ENCODE results near the gene LZTS3.

DNA sequence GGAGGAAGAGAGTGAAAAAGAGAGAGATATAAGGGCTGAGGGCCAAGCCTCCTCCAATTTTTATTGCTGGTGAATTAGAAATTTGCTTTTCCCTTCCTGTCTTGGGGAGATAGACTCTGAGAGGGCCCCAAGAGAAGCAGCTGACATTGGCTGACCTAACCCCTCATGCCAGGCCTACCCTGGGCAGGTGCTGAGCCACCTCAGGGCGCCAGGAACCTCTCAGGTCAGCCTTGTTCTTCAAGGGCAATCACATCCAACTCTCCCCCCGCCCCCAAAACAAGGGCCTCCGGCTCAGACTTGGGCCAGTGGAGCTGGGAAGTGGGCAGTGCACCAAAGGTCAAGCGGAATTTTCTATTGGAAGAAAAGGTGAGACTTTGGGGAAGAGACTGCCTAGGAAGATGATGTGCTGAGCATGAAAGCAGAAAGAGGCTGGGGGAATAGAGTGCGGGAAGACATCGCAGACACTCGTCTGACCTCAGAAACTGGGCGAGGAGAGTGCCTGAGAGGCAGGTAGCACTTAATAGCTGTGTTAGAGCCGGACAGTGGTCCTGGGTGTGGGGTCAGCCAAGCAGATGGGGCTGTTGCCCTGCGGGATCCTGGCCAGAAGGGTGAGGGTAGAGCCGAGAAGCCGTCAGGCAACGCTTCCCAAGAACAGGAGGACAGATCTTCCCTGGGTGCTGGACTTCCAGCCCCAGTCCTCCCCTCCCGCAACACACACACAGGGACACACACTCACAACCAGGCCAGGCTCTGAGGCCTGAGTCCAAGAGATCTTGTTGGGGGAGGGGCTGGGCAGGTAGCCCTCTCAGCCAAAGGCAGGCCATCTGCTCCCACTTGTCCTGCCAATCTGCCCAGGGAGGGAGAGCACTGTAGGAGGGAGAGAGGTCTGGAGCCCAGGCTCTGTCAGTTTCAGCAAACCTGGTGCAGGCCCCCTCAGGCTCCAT lies 10.0 kb downstream of the LZTS3 start:
- TF ChIP-seq POLR2A (IDR thresholded peaks at IDR 0.05), result no peak
- TF ChIP-seq, protein P1, sequence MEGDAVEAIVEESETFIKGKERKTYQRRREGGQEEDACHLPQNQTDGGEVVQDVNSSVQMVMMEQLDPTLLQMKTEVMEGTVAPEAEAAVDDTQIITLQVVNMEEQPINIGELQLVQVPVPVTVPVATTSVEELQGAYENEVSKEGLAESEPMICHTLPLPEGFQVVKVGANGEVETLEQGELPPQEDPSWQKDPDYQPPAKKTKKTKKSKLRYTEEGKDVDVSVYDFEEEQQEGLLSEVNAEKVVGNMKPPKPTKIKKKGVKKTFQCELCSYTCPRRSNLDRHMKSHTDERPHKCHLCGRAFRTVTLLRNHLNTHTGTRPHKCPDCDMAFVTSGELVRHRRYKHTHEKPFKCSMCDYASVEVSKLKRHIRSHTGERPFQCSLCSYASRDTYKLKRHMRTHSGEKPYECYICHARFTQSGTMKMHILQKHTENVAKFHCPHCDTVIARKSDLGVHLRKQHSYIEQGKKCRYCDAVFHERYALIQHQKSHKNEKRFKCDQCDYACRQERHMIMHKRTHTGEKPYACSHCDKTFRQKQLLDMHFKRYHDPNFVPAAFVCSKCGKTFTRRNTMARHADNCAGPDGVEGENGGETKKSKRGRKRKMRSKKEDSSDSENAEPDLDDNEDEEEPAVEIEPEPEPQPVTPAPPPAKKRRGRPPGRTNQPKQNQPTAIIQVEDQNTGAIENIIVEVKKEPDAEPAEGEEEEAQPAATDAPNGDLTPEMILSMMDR (IDR thresholded peaks at IDR 0.05), result no peak

Data from adrenal gland (tissue), 5 donors.